LNCAP (cell line): ENCODE results near the gene MBNL3.

ENCODE experiments used
- CTCF ChIP-seq: fragments of 450-650 bp; IDR thresholded peaks from 2 replicates; pipeline ENCODE4 v1.5.1; 2017; ENCODE audit warnings: mild to moderate bottlenecking

Gene MBNL3

GRCh38 chrX:132433001-132433400, 55.8 kb downstream of the MBNL3 start:
- TF ChIP-seq CTCF: no peak

DNA sequence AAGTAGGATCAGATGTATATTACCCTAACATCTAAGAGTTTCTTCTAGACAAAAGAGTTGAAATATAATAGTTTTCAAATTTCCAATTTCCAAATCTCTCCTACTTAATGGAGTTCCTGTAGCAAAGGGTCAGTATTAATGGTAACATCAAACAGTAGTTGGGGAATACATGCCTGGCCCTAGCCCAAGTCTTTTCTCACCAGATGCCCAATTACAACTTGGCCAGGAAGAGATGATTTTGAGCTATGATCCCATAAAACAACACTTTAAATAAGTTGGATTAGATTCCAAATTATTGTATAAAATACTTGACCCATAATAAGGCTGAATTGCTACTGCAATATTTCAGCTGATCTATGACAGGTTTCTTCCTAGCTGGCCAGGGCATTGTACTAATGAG, 59.9 kb downstream of the MBNL3 start:
- no peak for TF ChIP-seq CTCF

- TF ChIP-seq CTCF: no peak
Observed at GRCh38 chrX:132426695-132427281, 62.0 kb downstream of the MBNL3 start.

GRCh38 chrX:132425744-132426318, 63.0 kb downstream of the MBNL3 start:
- no peak for TF ChIP-seq CTCF

- no peak for TF ChIP-seq CTCF
Observed at GRCh38 chrX:132423323-132423722, 65.5 kb downstream of the MBNL3 start.

- TF ChIP-seq CTCF: no peak
Observed at GRCh38 chrX:132415012-132415411, 73.8 kb downstream of the MBNL3 start.

DNA sequence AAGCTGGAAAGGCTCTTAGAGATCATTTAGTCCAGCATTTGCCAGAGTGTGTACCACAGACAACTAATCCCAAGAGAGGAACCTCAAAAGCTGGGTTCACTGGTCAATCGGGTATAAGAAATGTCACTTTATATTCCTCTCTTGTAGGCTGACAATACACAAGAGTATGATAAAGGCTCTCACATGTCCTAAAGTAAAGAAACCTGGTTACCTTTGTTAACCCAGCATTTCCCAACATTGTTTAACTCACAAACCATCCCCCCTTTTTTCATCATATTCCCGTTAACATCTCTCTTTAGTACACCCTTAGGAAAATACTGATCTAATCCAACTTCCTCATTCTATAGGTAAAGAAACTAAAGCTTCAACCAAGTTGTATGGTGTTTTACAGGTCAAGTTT, 74.4 kb downstream of the MBNL3 start:
- TF ChIP-seq CTCF: no peak

- no peak for TF ChIP-seq CTCF
Observed at GRCh38 chrX:132413459-132413858, 75.4 kb downstream of the MBNL3 start.
